ENCODE data around the gene ADH1B. TPM values are rescaled to one million over a fixed set of nuclear protein-coding genes. Genes with fewer than 3 reads are reported as not detected.

Gene ADH1B
- total RNA-seq, 1 donor from 2014 or later, result 891 TPM

GRCh38 chr4:99293357-99293756, 27.8 kb downstream of the ADH1B start:
- Histone ChIP-seq H3K4me3 (no peak overlapping the region), H3K27me3 (no peaks in the 10 kb centered on the region)
- intact Hi-C loops (cut with DNase I), result no loop called here

GRCh38 chr4:99290848-99291786, 30.1 kb downstream of the ADH1B start, which contains the start of gene ADH1A:
TSS of gene ADH1A (minus strand) at chr4:99290985. CDS start at chr4:99290914, 71 bp downstream.
- intact Hi-C loops (cut with DNase I), result no loop called here
- Histone ChIP-seq H3K27ac (no peak within 1 kb of the TSS), H3K27me3 (no peaks in the 10 kb centered on the region), H3K4me3 (no peak within 1 kb of the TSS), H3K4me1 (no peaks in the 10 kb centered on the region), H3K9me3 (no peaks in the 10 kb centered on the region), H3K36me3 (no peaks in the 10 kb centered on the region)
- DNase-seq (ENCODE audit: extremely low spot score in 2 of 2), result no peak
- TF ChIP-seq POLR2AphosphoS5 (IDR thresholded peaks at IDR 0.05; ENCODE audit: insufficient read depth in 1 of 2, low read depth in 1 of 2) (no peak), CTCF (IDR thresholded peaks at IDR 0.05) (no peak), POLR2A (IDR thresholded peaks at IDR 0.05) (no peak)

More at GRCh38 chr4:99293357-99293756, 27.8 kb downstream of the ADH1B start:
- TF ChIP-seq CTCF (IDR thresholded peaks at IDR 0.05) (no peak), POLR2AphosphoS5 (IDR thresholded peaks at IDR 0.05; ENCODE audit: insufficient read depth in 1 of 2, low read depth in 1 of 2) (no peak), POLR2A (IDR thresholded peaks at IDR 0.05) (no peak)
- H3K9me3 ChIP-seq, result no peaks in the 10 kb centered on the region
- no peaks in the 10 kb centered on the region for H3K36me3 ChIP-seq
- H3K27ac ChIP-seq, result no peak overlapping the region
- H3K4me1 ChIP-seq, result no peaks in the 10 kb centered on the region
- DNase-seq (ENCODE audit: extremely low spot score in 2 of 2), result no peak

- DNase-seq (ENCODE audit: extremely low spot score in 2 of 2), result no peak
- TF ChIP-seq CTCF (IDR thresholded peaks at IDR 0.05) (no peak), POLR2AphosphoS5 (IDR thresholded peaks at IDR 0.05; ENCODE audit: insufficient read depth in 1 of 2, low read depth in 1 of 2) (no peak), POLR2A (IDR thresholded peaks at IDR 0.05) (no peak)
- H3K4me1 ChIP-seq, result no peaks in the 10 kb centered on the region
- intact Hi-C loops (cut with DNase I), result no loop called here
- no peaks in the 10 kb centered on the region for H3K9me3 ChIP-seq
- no peak overlapping the region for H3K4me3 ChIP-seq
- no peaks in the 10 kb centered on the region for H3K27me3 ChIP-seq
- H3K36me3 ChIP-seq, result no peaks in the 10 kb centered on the region
- no peak overlapping the region for H3K27ac ChIP-seq
These were observed 35.8 kb downstream of the ADH1B start for GRCh38 chr4:99285387-99285786.

- Histone ChIP-seq H3K36me3 (no peaks in the 10 kb centered on the region), H3K27me3 (no peaks in the 10 kb centered on the region)
- intact Hi-C loops (cut with DNase I), result no loop called here
These were observed 38.5 kb downstream of the ADH1B start for GRCh38 chr4:99282731-99283130.

More at GRCh38 chr4:99282731-99283130, 38.5 kb downstream of the ADH1B start:
- Histone ChIP-seq H3K9me3 (no peaks in the 10 kb centered on the region), H3K4me1 (no peaks in the 10 kb centered on the region), H3K4me3 (no peak overlapping the region), H3K27ac (no peak overlapping the region)
- no peak for TF ChIP-seq POLR2A (IDR thresholded peaks at IDR 0.05)
- no peak for TF ChIP-seq CTCF (IDR thresholded peaks at IDR 0.05)
- no peak for TF ChIP-seq POLR2AphosphoS5 (IDR thresholded peaks at IDR 0.05; ENCODE audit: insufficient read depth in 1 of 2, low read depth in 1 of 2)
- DNase-seq (ENCODE audit: extremely low spot score in 2 of 2), result no peak
